Esophagus muscularis mucosa (tissue), 4 donors: ENCODE measurements around the gene CALHM1. TPM values are rescaled to one million over a fixed set of nuclear protein-coding genes. Genes with fewer than 3 reads are reported as not detected.

Source experiments
- DNase-seq: peaks from one replicate; pipeline ENCODE4 v3.0.0-alpha.2; 2017; ENCODE audit errors: extremely low spot score
- H3K27ac ChIP-seq, 4 donors: fragments of 200-600 bp; sonication (generic); replicated peaks in 1 of 4; 1 replicate in 3 of 4; 2 replicates in 1 of 4; pipeline ENCODE4 v1.5.1; 2016 to 2019; ENCODE audit warnings: mild to moderate bottlenecking in 1 of 4
- H3K27me3 ChIP-seq, 4 donors: fragments of 200-600 bp; sonication (generic); one replicate each; pipeline versions ENCODE4 v1.5.1 to v1.6.0; 2016 to 2019
- H3K36me3 ChIP-seq, 4 donors: fragments of 200-600 bp; sonication (generic); one replicate each; pipeline ENCODE4 v1.5.1; 2016 to 2019
- H3K4me1 ChIP-seq, 4 donors: fragments of 200-600 bp; sonication (generic); one replicate each; pipeline ENCODE4 v1.5.1; 2016 to 2019
- H3K4me3 ChIP-seq, 4 donors: fragments of 200-600 bp; sonication (generic); 1 replicate in 2 of 4; 2 replicates in 2 of 4; pipeline ENCODE4 v1.5.1; 2016 to 2019; ENCODE audit warnings: mild to moderate bottlenecking in 4 of 4, moderate library complexity in 1 of 4
- H3K9me3 ChIP-seq, 4 donors: fragments of 200-600 bp; sonication (generic); 1 replicate in 3 of 4; 2 replicates in 1 of 4; pipeline ENCODE4 v1.5.1; 2016 to 2019
- CTCF ChIP-seq, 3 experiments: fragments of 200-600 bp in 2 of 3; fragments of 450-650 bp in 1 of 3; sonication (generic) in 2 of 3; IDR thresholded peaks; one replicate each; pipeline ENCODE4 v1.5.1; 2017 to 2019; ENCODE audit warnings: antibody characterized with exemption in 3 of 3, mild to moderate bottlenecking in 2 of 3, moderate library complexity in 1 of 3
- EP300 ChIP-seq: sonication (generic); formaldehyde crosslinking; IDR thresholded peaks from one replicate; pipeline ENCODE4 v1.6.1; 2017; ENCODE audit warnings: antibody characterized with exemption
- POLR2A ChIP-seq: fragments of 450-650 bp; IDR thresholded peaks from one replicate; pipeline ENCODE4 v1.6.1; 2017; ENCODE audit warnings: antibody characterized with exemption, moderate library complexity, mild to moderate bottlenecking, low read depth
- POLR2AphosphoS5 ChIP-seq, 2 donors: sonication (generic); formaldehyde crosslinking; IDR thresholded peaks; one replicate each; pipeline ENCODE4 v1.6.1; 2017; ENCODE audit warnings: antibody characterized with exemption in 2 of 2
- WGBS: methylation state at CpG from one replicate; pipeline ENCODE4 v1.1.5; 2018; 5-methylcytosine and 5-hydroxymethylcytosine counted together
- intact Hi-C: fragments of 100-400 bp; cut with DNase I; formaldehyde crosslinking; loops from one replicate; pipeline ENCODE4 v1.15.1; 2023
- total RNA-seq, 4 donors: library from RNA; depleted of rRNA; stranded (reverse); fragments of >200 nt; gene quantifications; one replicate each; pipeline versions ENCODE4 v1.1.0 to v1.2.1, GENCODE V29; 2016

CALHM1 gene
- total RNA-seq, 4 donors from 2014 or later = not detected

GRCh38 chr10:103452506-103453230, 6.0 kb downstream of the CALHM1 start:
- peak overlapping the region; percentile 77 to 86 (median 80) for H3K4me3 ChIP-seq
- DNase-seq = no peak
- H3K27ac ChIP-seq = peak overlapping the region; percentile 86 to 91 (median 87)
- intact Hi-C loops = no loop called here
- WGBS = 36% methylated on average over 18 of the region's 27 CpGs
- H3K4me1 ChIP-seq = peaks cover 28 to 53% (median 51%) of the 10 kb centered on the region in 4 donors
- no peaks in the 10 kb centered on the region for H3K9me3 ChIP-seq
- TF ChIP-seq CTCF (IDR thresholded peaks at IDR 0.05) (no peak), POLR2AphosphoS5 (IDR thresholded peaks at IDR 0.05) (no peak), EP300 (no peak), POLR2A (no peak)
- H3K27me3 ChIP-seq = no peaks in the 10 kb centered on the region
- H3K36me3 ChIP-seq = peaks cover 8 to 29% (median 25%) of the 10 kb centered on the region in 4 donors

- intact Hi-C loops = no loop called here
- WGBS = under 1% methylated on average over 18 of the region's 32 CpGs
- H3K27ac ChIP-seq = peak within 1 kb of the TSS; percentile 86 to 91 (median 87)
- H3K27me3 ChIP-seq = no peaks in the 10 kb centered on the region
- H3K4me3 ChIP-seq = peak within 1 kb of the TSS; percentile 77 to 86 (median 80)
- H3K4me1 ChIP-seq = peaks cover 34 to 60% (median 58%) of the 10 kb centered on the region in 4 donors
- no peaks in the 10 kb centered on the region for H3K9me3 ChIP-seq
- DNase-seq = no peak
- TF ChIP-seq POLR2A (no peak), EP300 (no peak), CTCF (IDR thresholded peaks at IDR 0.05) (peak in 1 of 3 experiments; percentile 11), POLR2AphosphoS5 (IDR thresholded peaks at IDR 0.05) (peak; percentile 26 to 65)
- peaks cover 15 to 36% (median 32%) of the 10 kb centered on the region in 4 donors for H3K36me3 ChIP-seq
These were observed 6.7 kb downstream of the CALHM1 start, which contains the start of gene CALHM2 for GRCh38 chr10:103451831-103452505. Gene CALHM2 (minus strand): TSS chr10:103452370. CDS start chr10:103449941, 2,429 bp downstream.

GRCh38 chr10:103451091-103451813, 7.4 kb downstream of the CALHM1 start:
- peak; percentile 93 for DNase-seq
- Histone ChIP-seq H3K4me1 (peaks cover 41 to 67% (median 65%) of the 10 kb centered on the region in 4 donors), H3K27ac (peak overlapping the region; percentile 86 to 91 (median 87)), H3K9me3 (no peaks in the 10 kb centered on the region), H3K27me3 (no peaks in the 10 kb centered on the region), H3K36me3 (peaks cover 16 to 43% (median 39%) of the 10 kb centered on the region in 4 donors), H3K4me3 (peak overlapping the region; percentile 77 to 86 (median 80))
- TF ChIP-seq POLR2AphosphoS5 (IDR thresholded peaks at IDR 0.05) (peak; percentile 45 to 52), EP300 (no peak)
- intact Hi-C loops = no loop called here
- 25% methylated on average over 9 of the region's 14 CpGs for WGBS

GRCh38 chr10:103450201-103450695, 8.5 kb downstream of the CALHM1 start:
- intact Hi-C loops = no loop called here
- Histone ChIP-seq H3K9me3 (no peaks in the 10 kb centered on the region), H3K36me3 (peaks cover 16 to 52% (median 49%) of the 10 kb centered on the region in 4 donors), H3K27ac (peak overlapping the region; percentile 86 to 91 (median 87)), H3K4me1 (peaks cover 48 to 77% (median 75%) of the 10 kb centered on the region in 4 donors), H3K4me3 (peak overlapping the region; percentile 77 to 86 (median 80)), H3K27me3 (no peaks in the 10 kb centered on the region)
- 79% methylated on average over 11 of the region's 12 CpGs for WGBS
- TF ChIP-seq POLR2AphosphoS5 (IDR thresholded peaks at IDR 0.05) (no peak), POLR2A (no peak), EP300 (no peak), CTCF (IDR thresholded peaks at IDR 0.05) (no peak)
- DNase-seq = no peak
